HCT116 (cell line): ENCODE results near the gene TAF10.

ENCODE experiments used
- EZH2 ChIP-seq: fragments of 200-600 bp; sonication (generic); IDR thresholded peaks from 2 replicates; pipeline ENCODE4 v1.6.1; 2017; ENCODE audit warnings: antibody characterized with exemption, mixed run types
- SP1 ChIP-seq: IDR thresholded peaks from 2 replicates; pipeline ENCODE4 v1.6.1; 2012; ENCODE audit warnings: low read depth
- TF ChIP-seq, protein P1 (sequence below): IDR thresholded peaks from 2 replicates; pipeline ENCODE4 v1.6.1; 2012
- TF ChIP-seq, protein P2 (sequence below), 3 experiments: fragments of 200-600 bp in 1 of 3; sonication (generic) in 1 of 3; IDR thresholded peaks in 2 of 3; conservative IDR thresholded peaks in 1 of 3; 2 replicates each; pipeline ENCODE4 v1.5.1; 2012 to 2017; ENCODE audit warnings: low read depth in 2 of 3, low read length in 2 of 3, antibody characterized with exemption in 1 of 3, borderline replicate concordance in 1 of 3, control low read depth in 1 of 3, mild to moderate bottlenecking in 1 of 3, mixed read lengths in 1 of 3, mixed run types in 1 of 3, moderate library complexity in 1 of 3; ENCODE audit not compliant: insufficient read depth in 1 of 3
- TF ChIP-seq, protein P3 (sequence below): IDR thresholded peaks from 2 replicates; pipeline ENCODE4 v1.6.1; 2012; ENCODE audit warnings: low read depth

DNA sequence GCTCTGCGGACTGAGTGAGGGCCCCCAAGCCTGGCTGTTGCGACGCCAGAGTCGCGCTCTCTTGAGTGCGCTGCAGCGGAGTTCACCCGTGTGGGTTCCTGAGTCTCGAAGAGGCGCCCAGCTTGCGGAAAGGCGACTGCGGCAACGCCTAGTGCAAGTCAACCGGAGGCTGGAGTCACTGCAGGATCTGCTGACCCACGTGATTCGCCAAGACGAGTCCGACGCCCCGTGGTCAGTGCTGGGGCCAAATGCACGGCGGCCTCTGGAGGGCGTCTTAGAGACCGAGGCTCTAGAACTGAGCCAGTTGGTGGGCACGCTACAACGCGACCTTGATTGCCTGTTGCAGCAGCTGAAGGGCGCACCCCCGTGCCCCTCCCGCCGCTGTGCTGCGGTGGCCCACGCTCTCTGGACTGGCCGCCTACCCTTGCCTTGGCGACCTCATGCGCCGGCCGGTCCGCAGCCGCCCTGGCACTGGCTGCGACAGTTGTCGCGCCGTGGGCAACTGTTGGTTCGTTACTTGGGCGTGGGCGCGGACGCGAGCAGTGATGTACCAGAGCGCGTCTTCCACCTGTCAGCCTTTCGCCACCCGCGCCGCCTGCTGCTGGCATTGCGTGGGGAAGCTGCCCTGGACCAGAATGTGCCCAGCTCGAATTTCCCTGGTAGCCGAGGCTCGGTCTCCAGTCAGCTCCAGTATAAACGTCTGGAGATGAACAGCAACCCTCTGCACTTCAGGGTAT lies 41.2 kb downstream of the TAF10 start:
- TF ChIP-seq EZH2 = no peak
- TF ChIP-seq, protein P1, sequence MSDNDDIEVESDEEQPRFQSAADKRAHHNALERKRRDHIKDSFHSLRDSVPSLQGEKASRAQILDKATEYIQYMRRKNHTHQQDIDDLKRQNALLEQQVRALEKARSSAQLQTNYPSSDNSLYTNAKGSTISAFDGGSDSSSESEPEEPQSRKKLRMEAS = no peak
- TF ChIP-seq, protein P2, sequence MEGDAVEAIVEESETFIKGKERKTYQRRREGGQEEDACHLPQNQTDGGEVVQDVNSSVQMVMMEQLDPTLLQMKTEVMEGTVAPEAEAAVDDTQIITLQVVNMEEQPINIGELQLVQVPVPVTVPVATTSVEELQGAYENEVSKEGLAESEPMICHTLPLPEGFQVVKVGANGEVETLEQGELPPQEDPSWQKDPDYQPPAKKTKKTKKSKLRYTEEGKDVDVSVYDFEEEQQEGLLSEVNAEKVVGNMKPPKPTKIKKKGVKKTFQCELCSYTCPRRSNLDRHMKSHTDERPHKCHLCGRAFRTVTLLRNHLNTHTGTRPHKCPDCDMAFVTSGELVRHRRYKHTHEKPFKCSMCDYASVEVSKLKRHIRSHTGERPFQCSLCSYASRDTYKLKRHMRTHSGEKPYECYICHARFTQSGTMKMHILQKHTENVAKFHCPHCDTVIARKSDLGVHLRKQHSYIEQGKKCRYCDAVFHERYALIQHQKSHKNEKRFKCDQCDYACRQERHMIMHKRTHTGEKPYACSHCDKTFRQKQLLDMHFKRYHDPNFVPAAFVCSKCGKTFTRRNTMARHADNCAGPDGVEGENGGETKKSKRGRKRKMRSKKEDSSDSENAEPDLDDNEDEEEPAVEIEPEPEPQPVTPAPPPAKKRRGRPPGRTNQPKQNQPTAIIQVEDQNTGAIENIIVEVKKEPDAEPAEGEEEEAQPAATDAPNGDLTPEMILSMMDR (IDR thresholded peaks at IDR 0.05 in 2 of 3, conservative IDR thresholded peaks at IDR 0.05 in 1 of 3; ENCODE audit: borderline replicate concordance in 1 of 3, insufficient read depth in 1 of 3, low read depth in 2 of 3, low read length in 2 of 3) = no peak
- TF ChIP-seq SP1 = no peak
- TF ChIP-seq, protein P3, sequence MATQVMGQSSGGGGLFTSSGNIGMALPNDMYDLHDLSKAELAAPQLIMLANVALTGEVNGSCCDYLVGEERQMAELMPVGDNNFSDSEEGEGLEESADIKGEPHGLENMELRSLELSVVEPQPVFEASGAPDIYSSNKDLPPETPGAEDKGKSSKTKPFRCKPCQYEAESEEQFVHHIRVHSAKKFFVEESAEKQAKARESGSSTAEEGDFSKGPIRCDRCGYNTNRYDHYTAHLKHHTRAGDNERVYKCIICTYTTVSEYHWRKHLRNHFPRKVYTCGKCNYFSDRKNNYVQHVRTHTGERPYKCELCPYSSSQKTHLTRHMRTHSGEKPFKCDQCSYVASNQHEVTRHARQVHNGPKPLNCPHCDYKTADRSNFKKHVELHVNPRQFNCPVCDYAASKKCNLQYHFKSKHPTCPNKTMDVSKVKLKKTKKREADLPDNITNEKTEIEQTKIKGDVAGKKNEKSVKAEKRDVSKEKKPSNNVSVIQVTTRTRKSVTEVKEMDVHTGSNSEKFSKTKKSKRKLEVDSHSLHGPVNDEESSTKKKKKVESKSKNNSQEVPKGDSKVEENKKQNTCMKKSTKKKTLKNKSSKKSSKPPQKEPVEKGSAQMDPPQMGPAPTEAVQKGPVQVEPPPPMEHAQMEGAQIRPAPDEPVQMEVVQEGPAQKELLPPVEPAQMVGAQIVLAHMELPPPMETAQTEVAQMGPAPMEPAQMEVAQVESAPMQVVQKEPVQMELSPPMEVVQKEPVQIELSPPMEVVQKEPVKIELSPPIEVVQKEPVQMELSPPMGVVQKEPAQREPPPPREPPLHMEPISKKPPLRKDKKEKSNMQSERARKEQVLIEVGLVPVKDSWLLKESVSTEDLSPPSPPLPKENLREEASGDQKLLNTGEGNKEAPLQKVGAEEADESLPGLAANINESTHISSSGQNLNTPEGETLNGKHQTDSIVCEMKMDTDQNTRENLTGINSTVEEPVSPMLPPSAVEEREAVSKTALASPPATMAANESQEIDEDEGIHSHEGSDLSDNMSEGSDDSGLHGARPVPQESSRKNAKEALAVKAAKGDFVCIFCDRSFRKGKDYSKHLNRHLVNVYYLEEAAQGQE = no peak
